ENCODE measurements around the gene RPL6.

The RPL6 gene

DNA sequence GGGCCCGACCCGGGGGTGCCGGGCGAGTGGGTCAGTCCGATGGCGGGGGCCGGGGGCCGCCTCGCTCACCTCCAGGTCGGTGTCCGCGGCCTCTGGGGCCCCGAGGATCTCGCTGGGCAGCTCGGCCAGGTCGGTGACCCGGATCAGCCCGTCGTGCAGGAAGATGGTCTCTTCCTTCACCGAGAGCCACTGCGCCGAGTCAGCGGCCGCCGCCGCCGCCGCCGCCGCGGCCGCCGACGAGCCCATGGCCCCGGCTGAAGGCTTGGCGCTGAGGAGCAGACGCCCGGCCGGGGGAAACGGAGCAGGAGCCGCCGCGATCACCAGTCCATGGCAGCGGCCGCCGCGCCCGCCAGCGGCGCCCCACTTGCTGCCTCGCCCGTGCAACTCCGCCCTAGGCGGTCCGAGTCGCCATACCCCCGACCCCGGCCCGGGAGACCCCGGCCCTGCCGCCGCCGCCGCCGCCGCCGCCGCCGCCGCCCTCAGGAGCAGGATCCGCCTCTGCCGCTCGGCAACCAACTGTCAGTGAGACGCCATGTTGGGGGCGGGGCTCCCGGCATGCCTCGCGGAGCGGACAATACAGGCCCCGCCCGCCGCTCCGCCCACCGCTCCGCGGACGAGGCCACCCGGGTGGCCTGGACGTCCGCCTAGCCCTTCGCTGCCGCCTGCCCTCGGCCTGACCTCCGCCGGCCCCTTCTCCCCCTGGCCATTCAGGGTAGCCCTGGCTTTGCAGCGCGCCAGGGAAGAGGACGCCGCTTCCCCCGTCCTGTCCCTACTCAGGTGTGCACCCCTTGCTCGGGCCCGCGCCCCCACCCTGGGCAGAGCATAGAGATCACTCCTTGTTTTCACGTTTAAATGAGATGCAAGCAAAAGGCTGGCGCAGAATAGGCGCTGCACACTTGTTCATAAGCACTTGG lies 27.3 kb downstream of the RPL6 start, which contains the start of gene HECTD4:
TSS of gene HECTD4 (minus strand) at position 549 of the 914 bp plus-strand sequence. CDS start at position 246, 303 bp downstream.
- in situ Hi-C loops (cut with MboI; ENCODE audit: low pct_unique_long_range_greater_than_20kb, low sequenced_read_pairs), result no loop called here
- DNase-seq, result peak; percentile 86

DNA sequence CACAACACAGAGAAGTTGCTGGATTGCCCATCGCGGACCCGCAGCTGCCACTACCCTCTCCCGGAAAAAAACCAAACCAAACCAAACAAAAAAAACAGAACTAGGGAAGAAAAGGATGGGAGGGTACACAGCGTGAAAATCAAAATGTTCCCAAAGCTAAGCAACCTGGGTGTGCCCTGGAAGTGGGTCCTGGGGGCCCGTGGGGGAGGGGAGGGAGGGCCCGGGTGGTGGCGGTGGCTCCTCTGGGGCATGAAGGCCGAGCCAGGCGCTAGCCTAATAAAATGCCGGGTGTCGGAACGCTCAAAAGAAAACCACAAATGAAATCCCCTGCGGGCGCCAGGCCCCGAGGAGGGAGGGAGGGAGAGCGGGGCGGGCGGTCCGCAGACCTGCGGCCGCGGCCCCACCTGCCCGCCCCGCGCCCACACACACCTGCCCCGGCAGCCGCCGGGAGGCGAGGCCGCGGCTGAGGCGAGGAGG lies 28.0 kb downstream of the RPL6 start:
- peak; percentile 25 for DNase-seq

DNA sequence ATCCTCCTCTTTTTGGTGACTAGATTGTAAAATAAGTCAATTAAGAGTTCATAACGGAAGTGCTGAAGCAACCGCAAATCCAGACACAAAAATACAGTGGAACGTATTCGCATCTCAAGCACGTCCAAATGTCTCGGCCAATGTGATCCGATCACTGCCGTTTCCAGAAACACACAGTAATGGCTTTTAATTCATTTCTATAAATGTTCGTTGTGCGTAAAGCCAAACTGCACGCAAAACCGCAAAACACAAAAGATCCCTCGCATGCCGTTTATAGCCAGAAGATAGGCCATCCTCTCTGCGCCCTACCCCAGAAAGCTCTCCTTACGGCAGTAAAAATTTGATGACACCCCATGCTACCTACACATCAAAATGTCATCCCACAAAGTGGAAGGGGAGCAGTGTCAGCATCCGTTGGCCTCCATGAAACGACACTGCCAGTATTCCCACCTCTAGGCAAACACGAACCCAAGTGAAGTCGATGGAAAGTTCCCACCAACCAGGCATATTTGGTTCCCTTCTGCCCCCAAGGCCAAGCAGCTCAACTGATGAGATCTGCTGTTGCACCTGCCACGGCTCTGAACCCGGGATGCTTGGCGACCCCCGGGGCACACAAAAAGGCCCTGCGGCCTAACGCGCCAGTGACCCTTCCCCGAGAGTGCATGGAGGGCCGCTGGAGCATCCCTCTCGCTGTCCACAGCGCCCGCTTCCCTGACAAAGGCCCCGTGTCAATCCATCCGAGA lies 28.6 kb downstream of the RPL6 start:
- in situ Hi-C loops (cut with MboI; ENCODE audit: low pct_unique_long_range_greater_than_20kb, low sequenced_read_pairs), result no loop called here
- no peak for DNase-seq

More for the DNA sequence above, 28.0 kb downstream of the RPL6 start:
- in situ Hi-C loops (cut with MboI; ENCODE audit: low pct_unique_long_range_greater_than_20kb, low sequenced_read_pairs), result no loop called here

DNA sequence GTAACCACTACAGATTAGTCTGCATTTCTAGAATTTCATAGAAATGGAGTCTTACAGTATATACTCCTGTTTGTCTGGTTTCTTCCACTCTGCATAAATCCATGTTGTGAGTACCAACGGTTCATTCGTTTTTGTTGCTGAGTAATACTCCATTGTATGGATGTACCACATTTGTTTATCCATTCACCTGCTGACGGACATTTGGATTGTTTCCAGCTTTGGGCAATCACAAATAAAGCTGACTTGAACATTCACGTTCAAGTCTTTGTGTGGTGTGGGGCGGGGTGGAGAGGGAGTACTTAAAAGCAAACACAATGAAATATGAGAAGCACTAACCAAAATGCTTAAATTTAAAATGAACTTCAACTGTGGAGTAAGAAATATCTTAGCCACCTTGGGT lies 34.3 kb downstream of the RPL6 start:
- no peak for DNase-seq

DNA sequence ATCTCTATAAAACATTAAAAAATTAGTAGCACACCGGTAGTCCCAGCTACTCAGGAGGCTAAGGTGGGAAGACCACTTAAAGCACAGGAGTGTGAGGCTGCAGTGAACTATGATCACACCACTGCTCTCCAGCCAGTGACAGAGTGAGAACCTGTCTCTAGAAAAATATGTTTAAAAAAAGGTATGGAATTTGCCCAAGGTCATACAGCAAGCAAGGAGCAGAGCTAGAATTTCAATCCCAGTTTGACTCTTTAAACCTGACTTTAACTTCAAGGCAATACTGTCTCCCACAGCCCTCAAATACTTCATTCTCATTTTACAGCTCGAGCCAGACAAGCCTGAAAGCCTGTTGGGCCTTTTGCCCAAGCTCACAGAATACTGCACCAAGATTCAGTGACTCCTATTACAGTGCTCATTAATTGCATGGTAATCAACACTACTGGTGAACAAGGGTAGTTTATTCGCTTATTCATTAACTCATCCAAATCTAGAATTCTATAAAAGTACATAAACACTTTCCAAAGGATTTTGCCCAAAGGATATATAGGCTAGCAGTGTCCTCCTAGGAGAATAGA lies 35.2 kb downstream of the RPL6 start:
- no peak for DNase-seq
- in situ Hi-C loops (cut with MboI; ENCODE audit: low pct_unique_long_range_greater_than_20kb, low sequenced_read_pairs), result no loop called here

More for the DNA sequence above, 34.3 kb downstream of the RPL6 start:
- in situ Hi-C loops (cut with MboI; ENCODE audit: low pct_unique_long_range_greater_than_20kb, low sequenced_read_pairs), result no loop called here

DNA sequence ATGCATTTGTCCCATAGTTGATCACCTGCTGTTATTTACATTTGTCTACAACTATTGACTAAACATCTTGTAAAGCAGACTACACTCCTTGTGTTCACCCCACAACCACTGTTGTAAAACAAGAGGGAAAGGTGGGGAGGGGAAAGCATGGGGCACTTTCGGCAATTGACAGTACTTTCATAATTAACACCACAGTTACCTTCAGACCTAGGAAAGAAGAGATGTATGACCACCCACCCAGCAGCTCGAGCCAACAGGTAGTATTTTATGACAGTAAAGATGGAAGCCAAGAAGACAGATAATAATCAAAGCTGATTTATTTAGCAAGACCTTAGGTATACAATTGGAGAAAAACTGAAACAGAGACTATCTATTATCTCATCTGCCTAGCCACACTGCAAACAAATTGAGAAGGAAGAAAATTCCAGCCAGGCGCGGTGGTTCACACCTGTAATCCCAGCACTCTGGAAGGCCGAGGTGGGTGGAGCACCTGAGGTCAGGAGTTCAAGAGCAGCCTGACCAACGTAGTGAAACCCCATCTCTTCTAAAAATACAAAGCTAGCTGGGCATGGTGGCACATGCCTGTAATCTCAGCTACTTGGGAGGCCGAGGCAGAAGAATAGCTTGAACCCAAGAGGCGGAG lies 38.4 kb downstream of the RPL6 start:
- in situ Hi-C loops (cut with MboI; ENCODE audit: low pct_unique_long_range_greater_than_20kb, low sequenced_read_pairs), result no loop called here
- no peak for DNase-seq

DNA sequence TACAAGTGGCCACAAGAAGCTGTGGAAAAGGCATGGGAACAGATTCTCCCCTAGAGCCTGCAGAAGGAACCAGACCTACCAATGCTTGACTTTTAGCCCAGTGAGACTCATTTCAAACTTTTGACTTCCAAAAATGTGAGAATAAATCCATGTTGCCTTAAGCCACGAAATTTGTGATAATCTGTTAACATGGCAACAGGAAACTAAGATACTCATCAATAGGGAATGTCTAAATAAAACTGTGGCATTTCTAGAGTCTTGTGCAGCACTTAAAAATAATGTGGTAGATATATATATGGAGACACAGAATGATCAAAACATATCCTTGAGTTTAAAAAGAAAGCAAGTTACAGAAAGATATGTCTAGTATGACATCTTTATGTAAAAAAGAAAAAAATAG lies 39.2 kb downstream of the RPL6 start:
- DNase-seq, result no peak
- in situ Hi-C loops (cut with MboI; ENCODE audit: low pct_unique_long_range_greater_than_20kb, low sequenced_read_pairs), result no loop called here

DNA sequence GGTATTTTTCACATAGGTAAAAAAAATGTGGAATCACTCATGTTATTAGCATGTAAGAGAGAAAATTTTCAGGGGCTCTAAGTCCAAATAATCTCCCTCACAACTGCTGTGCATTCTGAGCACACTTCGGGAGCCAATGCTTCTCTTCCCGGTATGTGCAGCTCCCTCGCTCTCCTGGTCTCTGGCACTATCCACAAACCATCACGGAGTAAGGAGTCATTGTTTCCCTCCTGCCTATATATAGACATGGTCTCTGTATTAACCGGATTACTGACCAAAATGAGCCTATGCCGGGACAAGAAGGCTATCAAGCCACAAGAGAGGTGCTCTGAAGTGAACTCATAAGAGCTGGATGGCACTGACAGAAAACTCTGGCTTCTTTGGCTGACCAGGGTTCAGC lies 40.5 kb downstream of the RPL6 start:
- DNase-seq, result no peak
- in situ Hi-C loops (cut with MboI; ENCODE audit: low pct_unique_long_range_greater_than_20kb, low sequenced_read_pairs), result no loop called here

DNA sequence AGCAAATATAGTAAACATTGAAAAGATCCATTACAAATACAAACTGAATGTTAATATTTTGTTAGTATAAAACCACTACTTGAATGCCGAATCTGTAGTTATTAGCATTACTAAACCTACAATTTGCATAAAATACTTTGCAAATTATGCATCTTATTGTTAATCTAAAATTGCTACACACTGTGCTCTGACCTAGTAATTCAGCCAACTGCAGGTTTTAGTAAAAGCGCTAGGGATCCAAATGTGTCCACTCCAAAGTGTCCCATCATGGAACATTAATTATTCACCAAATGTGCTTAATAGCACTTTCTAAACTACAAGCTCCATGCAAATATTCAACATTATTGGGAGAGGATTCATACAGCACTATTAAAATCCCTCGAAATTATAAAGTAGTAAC lies 41.4 kb downstream of the RPL6 start:
- DNase-seq, result no peak
- in situ Hi-C loops (cut with MboI; ENCODE audit: low pct_unique_long_range_greater_than_20kb, low sequenced_read_pairs), result no loop called here

DNA sequence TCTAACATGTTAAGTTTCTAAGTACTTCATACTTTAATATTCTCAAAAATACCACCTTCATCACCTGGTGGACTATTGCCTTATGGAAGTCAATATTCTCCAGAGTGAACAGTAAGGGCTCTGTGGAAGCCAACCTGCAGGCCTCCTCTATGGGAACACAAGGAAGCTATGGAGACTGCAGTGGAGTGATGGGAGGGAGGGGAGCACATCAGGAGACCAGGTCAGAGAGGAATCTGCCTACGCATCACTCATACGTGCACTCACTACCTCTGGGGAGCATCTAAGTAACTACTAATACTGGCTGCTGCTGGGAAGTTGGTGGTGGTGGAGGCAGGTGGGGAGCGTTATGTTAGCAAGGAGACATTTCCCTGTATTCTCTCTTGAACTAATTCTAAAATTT lies 47.1 kb downstream of the RPL6 start:
- no peak for DNase-seq
- in situ Hi-C loops (cut with MboI; ENCODE audit: low pct_unique_long_range_greater_than_20kb, low sequenced_read_pairs), result no loop called here

DNA sequence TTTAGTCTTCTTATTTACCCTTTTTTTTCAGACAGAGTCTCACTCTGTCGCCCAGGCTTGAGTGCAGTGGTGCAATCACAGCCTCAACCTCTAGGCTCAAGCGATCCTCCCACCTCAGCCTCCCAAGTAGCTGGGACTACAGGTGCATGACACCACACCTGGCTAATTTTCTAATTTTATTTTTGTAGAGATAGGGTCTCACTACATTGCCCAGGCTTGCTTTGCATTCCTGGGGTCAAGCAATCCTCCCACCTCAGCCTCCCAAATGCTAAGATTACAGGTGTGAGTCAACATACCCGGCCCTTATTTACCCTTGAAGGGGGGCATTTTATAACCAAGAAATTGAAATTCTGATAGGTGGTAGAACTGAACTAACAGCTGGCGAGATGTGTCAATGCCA lies 48.1 kb downstream of the RPL6 start:
- DNase-seq, result no peak
- in situ Hi-C loops (cut with MboI; ENCODE audit: low pct_unique_long_range_greater_than_20kb, low sequenced_read_pairs), result no loop called here

DNA sequence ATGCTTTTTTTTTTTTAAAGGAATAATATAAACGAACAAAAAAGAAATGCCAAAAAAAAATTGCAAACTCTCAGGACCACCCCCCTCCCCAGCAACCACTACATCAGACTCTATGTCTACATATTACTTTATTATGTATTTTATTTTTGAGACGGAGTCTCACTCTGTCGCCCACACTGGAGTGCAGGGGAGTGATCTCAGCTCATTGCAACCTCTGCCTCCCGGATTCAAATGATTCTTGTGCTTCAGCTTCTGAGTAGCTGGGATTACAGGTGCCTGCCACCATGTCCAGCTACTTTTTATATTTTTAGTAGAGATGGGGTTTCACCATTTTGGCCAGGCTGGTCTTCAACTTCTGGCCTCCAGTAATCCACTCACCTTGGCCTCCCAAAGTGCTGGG lies 50.1 kb downstream of the RPL6 start:
- in situ Hi-C loops (cut with MboI; ENCODE audit: low pct_unique_long_range_greater_than_20kb, low sequenced_read_pairs), result no loop called here
- DNase-seq, result no peak

DNA sequence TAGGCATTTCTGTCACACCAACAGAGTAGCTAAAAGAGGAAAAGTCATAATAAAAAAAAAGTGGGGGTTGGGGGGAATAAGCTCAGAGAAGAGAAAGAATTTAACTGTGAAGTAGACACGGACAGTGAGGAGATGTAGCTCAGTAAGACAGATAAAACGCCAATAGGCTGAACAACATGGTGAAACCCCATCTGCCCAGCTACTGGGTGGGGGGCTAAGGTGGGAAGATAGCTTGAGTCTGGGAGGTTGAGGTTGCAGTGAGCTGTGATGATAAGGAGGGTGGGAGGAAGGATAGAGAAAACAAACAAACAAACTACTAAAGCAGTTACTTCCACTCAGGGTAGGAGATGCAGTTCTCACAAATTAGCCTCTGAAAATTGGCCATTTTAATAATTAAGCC lies 52.2 kb downstream of the RPL6 start:
- no peak for DNase-seq
- in situ Hi-C loops (cut with MboI; ENCODE audit: low pct_unique_long_range_greater_than_20kb, low sequenced_read_pairs), result no loop called here

All from KBM-7 (cell line).